Activated gamma-delta T cell treated with anti-CD3 and anti-CD28 coated beads, Interleukin-2, amount 50 U/mL, for 16 hours (primary cell): ENCODE data around the gene GPM6B.
A peak's percentile ranks its signal among the peaks of the same experiment; 100 is the strongest.
"Not testable (repeated sequence)": the region's sequence is repeated elsewhere in the genome, so short reads cannot be mapped to it uniquely, and the experiment has no call there.

Source experiments
- DNase-seq: peaks from one replicate; pipeline ENCODE4 v3.0.0-alpha.2; 2020; ENCODE audit warnings: low read depth

Gene GPM6B

DNA sequence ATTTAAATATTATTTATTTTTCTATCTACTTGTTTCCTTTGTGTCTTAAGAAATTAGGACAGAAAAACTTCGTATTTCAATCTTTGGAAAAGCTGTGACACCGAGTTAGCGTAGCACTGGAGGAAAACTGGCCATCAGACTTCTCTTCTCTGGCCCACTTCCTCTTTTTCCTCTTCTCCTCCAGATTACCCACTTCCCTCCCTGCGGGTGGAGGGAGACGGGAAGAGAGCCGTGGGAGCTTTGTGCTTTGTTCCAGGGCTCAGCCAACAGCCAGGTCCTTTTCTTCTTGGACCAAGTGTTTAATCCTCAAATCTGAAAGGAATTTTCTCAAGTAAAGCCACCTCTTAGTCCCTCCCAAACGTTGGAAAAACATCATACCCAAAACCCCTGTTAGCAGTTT, 52.6 kb downstream of the GPM6B start:
- DNase-seq, result no peak

- DNase-seq, result no peak
Observed at GRCh38 chrX:13763489-13763888, 53.4 kb downstream of the GPM6B start.

GRCh38 chrX:13761606-13762414, 55.1 kb downstream of the GPM6B start:
- no peak for DNase-seq

GRCh38 chrX:13760426-13760825, 56.5 kb downstream of the GPM6B start:
- DNase-seq, result no peak

DNA sequence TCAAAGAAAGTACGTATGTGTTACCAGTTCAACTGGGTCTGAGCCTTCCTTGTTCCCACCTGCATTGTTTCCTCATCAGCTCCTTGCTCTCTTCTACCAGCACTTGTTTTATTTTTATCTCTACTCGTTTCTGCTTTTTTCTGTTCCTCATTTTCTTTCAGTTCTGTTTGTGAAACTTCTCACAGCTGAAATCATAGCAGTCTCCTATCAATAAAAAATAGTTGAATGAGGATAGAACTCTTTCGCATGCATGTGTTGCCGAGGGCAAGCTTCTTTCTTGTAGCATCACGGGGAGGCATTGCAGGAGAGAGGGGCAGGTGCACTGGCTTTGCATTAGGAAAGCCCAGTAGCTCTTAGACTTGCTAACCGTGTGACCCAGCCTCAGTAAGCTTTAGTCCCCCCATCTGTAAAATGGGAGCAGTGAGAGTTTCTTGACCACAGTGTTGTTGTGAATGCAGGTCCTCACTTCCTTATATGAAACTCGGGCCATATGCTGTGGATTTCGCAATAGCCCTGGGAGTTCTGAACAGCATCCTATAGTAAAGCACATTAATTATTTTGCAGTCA, 57.7 kb downstream of the GPM6B start:
- DNase-seq, result no peak

GRCh38 chrX:13756381-13756780, 60.5 kb downstream of the GPM6B start:
- DNase-seq, result no peak

DNA sequence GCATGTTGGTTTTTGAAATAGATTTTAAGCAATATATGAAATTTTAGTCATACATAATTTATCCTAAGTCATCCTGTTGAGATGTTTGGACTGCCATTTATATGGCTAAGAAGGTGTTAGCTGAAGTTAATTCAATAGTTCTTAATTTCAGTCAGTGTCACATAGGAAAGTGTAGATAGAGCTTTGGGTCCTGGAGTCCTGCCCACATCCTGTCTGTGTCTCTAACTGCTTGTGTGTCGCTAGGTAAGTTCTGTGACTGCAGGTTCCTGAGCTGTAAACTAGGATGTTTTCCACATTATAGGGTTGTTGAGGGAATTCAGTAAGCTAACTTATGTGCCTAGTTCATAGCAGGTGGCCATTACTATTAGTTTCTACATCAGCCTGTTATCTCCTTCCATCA, 61.6 kb downstream of the GPM6B start:
- DNase-seq, result no peak

DNA sequence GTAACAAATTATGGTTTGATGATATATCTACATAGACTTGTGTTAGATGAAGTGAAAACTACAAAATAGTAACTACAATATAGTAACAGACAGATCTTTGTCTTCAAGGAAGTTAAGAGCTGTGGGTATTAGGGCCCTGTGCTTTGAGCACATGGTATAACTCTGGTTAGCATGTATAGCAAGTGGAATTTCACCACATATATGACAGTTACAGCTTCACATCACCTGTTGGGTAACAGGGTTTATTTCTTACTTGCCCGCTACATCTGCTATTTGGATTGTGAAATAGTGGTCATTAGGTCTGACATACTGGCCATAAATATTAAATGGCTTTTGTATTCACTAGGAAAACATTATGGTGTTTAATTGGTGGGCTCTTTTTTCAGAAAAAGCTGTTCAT, 62.1 kb downstream of the GPM6B start:
- no peak for DNase-seq

DNA sequence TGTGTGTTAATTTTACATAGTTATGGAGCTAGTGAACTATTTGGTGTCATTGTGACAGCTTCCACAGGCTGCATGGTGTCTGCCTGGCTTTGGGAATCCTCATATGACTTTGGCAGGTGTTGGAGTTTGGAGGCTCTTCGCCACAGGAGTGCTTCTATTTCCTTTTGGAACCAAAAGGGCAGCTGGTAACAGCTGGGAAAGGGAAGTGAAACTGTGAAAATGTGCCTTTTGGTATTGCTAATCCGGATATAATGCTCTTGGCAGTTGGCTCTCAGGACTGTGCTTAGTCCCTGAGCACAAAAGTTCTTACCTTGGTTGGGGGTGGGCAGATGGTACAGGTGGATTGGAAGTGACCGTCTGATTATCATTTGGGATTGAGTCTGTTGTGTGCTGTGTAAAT, 64.2 kb downstream of the GPM6B start:
- no peak for DNase-seq

DNA sequence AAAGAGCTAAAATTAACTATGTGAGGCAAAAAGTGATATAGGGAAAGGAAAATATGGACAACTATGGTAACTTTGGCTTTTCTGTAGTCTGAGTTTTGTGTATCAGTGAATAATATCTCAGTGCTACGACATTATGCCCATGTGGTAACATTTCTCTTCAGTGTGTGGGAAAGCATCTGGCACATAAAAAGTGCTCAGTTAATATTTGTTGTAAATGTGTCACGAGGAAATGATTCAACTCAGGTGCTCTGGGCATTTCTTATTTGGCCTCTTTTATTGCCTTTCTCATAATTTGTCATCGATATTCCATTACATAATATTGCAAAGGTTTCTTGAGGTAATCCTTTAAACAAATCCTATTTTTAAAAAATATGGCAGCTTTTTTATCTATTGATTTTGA, 64.8 kb downstream of the GPM6B start:
- DNase-seq, result no peak

GRCh38 chrX:13750812-13751211, 66.1 kb downstream of the GPM6B start:
- no peak for DNase-seq

GRCh38 chrX:13750204-13750603, 66.7 kb downstream of the GPM6B start:
- DNase-seq, result peak; percentile 8

DNA sequence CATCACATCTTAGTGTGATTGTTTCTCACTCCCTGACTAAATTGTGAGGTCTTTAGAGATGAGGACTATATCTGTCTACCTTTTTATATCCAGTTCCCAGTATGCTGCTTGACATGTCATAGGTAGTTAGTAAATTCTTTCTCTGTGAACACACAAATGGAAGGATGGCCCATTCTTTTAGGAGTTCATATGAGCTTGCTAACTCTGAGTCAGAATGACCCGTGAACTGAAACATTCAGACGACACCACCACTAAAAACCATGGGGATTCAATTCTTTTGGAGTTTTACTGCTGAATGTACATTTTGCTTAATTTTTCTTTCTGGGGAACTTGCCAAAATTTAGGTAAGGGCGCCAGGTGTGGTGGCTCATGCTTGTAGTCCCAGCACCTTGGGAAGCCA, 68.4 kb downstream of the GPM6B start:
- DNase-seq, result no peak

DNA sequence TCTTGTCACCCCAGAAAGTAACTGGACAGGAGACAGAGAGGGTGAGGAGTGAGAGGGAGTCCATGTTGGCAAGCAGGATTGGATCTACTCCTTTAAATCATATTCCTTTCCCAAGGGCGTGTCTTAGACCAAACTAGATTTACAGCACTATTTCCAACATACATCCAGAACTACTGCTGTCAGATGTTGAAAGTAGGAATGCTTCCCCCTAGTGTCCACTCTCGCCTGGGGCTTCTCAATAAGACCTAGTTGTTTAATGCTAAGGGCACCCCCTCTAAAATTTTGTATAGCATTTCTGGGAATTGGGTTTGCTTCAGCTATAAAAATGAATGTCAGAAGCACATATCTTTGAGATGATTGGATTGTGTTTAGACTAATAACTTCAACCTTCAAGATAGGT, 69.1 kb downstream of the GPM6B start:
- no peak for DNase-seq

- DNase-seq, result no peak
Observed at GRCh38 chrX:13742397-13743176, 74.3 kb downstream of the GPM6B start.

- DNase-seq, result no peak
Observed at GRCh38 chrX:13741695-13742094, 75.2 kb downstream of the GPM6B start.

- DNase-seq, result peak; percentile 85
Observed at GRCh38 chrX:13734278-13735172, 82.4 kb downstream of the GPM6B start, which contains the start of the genes OFD1 and TRAPPC2. Gene OFD1, plus strand, starts transcription at chrX:13734748. Its CDS starts 324 bp downstream, at chrX:13735072. Gene TRAPPC2, minus strand, starts transcription at chrX:13734620. Its CDS starts 14,657 bp downstream, at chrX:13719963.

DNA sequence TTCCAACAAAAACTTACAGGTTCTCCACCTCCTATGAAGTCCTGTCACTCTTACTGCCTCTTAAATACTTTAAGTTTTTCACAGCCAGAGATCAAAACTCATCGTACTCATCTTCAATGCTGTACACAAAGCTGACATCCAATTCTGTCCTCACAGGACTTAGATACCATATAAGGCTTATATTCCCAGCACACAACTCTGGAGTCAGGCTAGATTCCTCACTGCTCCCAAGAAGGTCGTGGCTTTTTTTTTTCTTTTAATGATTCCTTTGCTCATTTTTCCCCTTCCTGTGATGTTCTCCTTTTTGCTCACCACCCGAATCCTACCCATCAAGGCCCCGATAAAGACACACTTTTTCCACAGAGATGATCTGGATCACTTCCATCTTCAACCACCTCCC, 83.4 kb downstream of the GPM6B start:
- no peak for DNase-seq

DNA sequence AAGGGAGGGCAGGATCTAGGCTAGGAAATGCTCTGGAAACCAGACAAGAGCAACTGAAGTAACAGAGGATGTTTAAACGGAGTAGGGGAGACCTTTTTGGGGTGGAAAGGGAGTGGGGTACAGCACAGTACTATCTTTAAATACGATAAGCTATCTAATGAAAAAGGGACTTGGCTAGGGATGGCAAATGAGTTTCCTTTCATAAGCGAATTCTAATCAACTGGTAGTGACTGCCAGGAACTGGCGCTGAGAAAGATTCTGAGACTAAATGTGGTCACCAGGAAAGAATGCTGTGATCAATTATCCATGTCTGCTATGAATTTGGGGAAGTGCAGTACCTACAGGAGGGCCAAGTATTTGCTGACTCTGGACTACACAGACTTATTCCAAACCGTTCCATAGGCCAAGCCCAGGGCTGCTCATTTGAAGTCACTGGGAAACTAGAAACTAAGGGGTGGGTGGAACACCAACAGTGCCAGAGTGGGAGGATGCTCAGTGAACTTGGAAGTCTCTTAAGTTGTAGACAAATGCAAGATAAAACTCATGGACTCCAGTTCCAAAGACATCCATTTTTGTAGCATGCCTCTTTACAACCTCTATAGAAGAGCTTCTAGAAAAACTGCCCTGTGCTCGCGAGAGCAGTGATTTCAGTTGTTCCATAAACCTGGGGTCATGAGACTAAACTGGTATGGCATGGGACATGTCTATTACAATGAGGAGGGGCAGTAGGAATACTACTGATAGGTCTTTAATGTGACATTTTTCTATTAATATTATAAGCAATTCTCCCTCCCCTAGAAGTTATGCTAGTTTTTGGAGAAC, 84.4 kb downstream of the GPM6B start:
- DNase-seq, result no peak

DNA sequence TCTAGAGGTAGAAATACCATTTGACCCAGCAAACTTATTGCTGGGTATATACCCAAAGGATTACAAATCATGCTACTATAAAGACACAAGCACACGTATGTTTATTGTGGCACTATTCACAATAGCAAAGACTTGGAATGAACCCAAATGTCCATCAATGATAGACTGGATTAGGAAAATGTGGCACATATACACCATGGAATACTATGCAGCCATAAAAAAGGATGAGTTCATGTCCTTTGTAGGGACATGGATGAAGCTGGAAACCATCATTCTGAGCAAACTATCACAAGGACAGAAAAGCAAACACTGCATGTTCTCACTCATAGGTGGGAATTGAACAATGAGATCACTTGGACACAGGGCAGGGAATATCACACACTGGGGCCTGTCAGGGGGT, 86.4 kb downstream of the GPM6B start:
- DNase-seq, result not testable (repeated sequence)

DNA sequence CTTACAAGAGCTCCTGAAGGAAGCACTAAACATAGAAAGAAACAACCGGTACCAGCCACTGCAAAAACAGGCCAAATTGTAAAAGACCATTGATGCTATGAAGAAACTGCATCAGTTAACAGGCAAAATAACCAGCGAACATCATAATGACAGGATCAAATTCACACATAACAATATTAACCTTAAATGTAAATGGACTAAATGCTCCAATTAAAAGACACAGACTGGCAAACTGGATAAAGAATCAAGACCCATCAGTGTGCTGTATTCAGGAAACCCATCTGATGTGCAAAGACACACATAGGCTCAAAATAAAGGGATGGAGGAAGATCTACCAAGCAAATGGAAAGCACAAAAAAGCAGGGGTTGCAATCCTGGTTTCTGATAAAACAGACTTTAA, 90.3 kb downstream of the GPM6B start:
- not testable (repeated sequence) for DNase-seq
